ENCODE results near the gene BABAM2. TPM values are rescaled to one million over a fixed set of nuclear protein-coding genes. Genes with fewer than 3 reads are reported as not detected.

BABAM2 gene
- total RNA-seq, 1 donor from 2014 or later, result 34.6 TPM

GRCh38 chr2:28046921-28047320, 156.4 kb downstream of the BABAM2 start:
- no peak overlapping the region for H2AFZ ChIP-seq (replicated peaks)
- H3K36me3 Mint-ChIP-seq, result no peaks in the 10 kb centered on the region
- H3K4me2 ChIP-seq, result no peak overlapping the region
- DNase-seq (ENCODE audit: low spot score), result no peak
- H3F3A ChIP-seq (ENCODE audit: low read depth), result no peaks in the 10 kb centered on the region
- H3K4me3 Mint-ChIP-seq, result no peak overlapping the region
- H3K27me3 ChIP-seq, result no peaks in the 10 kb centered on the region
- TF ChIP-seq EZH2phosphoT487 (IDR thresholded peaks at IDR 0.05) (no peak), EZH2 (IDR thresholded peaks at IDR 0.05) (no peak), CTCF (IDR thresholded peaks at IDR 0.05) (no peak)
- H3K79me2 ChIP-seq (ENCODE audit: low read depth), result no peaks in the 10 kb centered on the region
- no peaks in the 10 kb centered on the region for H3K9me3 Mint-ChIP-seq
- H3K4me1 Mint-ChIP-seq, result no peaks in the 10 kb centered on the region
- H4K20me1 ChIP-seq (ENCODE audit: low read depth), result no peaks in the 10 kb centered on the region
- H3K36me3 ChIP-seq, result no peaks in the 10 kb centered on the region
- H3K4me1 ChIP-seq, result no peaks in the 10 kb centered on the region
- no peaks in the 10 kb centered on the region for H3K27me3 Mint-ChIP-seq (ENCODE audit: insufficient read depth, low read depth)
- no peaks in the 10 kb centered on the region for H3K9me3 ChIP-seq (ENCODE audit: low read depth)
- H3K27ac Mint-ChIP-seq, result no peak overlapping the region
- H3K9ac ChIP-seq, result no peak overlapping the region
- H3K4me3 ChIP-seq, result no peak overlapping the region
- H3K27ac ChIP-seq, result no peak overlapping the region

GRCh38 chr2:28047681-28048080, 157.2 kb downstream of the BABAM2 start:
- no peaks in the 10 kb centered on the region for H3K9me3 Mint-ChIP-seq
- no peaks in the 10 kb centered on the region for H3K36me3 ChIP-seq
- no peak overlapping the region for H3K27ac ChIP-seq
- no peaks in the 10 kb centered on the region for H3K36me3 Mint-ChIP-seq
- no peaks in the 10 kb centered on the region for H3K4me1 Mint-ChIP-seq
- H2AFZ ChIP-seq (replicated peaks), result no peak overlapping the region
- TF ChIP-seq EZH2 (IDR thresholded peaks at IDR 0.05) (no peak), EZH2phosphoT487 (IDR thresholded peaks at IDR 0.05) (no peak), CTCF (IDR thresholded peaks at IDR 0.05) (no peak)
- H3K27me3 Mint-ChIP-seq (ENCODE audit: insufficient read depth, low read depth), result no peaks in the 10 kb centered on the region
- H3K27me3 ChIP-seq, result no peaks in the 10 kb centered on the region
- H3K79me2 ChIP-seq (ENCODE audit: low read depth), result no peaks in the 10 kb centered on the region
- H3K27ac Mint-ChIP-seq, result no peak overlapping the region
- H3K4me3 ChIP-seq, result no peak overlapping the region
- no peak for DNase-seq (ENCODE audit: low spot score)
- H3K4me1 ChIP-seq, result no peaks in the 10 kb centered on the region
- no peaks in the 10 kb centered on the region for H4K20me1 ChIP-seq (ENCODE audit: low read depth)
- no peak overlapping the region for H3K9ac ChIP-seq
- H3K9me3 ChIP-seq (ENCODE audit: low read depth), result no peaks in the 10 kb centered on the region
- H3K4me2 ChIP-seq, result no peak overlapping the region
- no peak overlapping the region for H3K4me3 Mint-ChIP-seq
- H3F3A ChIP-seq (ENCODE audit: low read depth), result no peaks in the 10 kb centered on the region

GRCh38 chr2:28048341-28048740, 157.8 kb downstream of the BABAM2 start:
- no peak overlapping the region for H3K27ac ChIP-seq
- no peak overlapping the region for H3K4me2 ChIP-seq
- no peaks in the 10 kb centered on the region for H3K36me3 ChIP-seq
- H3K9me3 ChIP-seq (ENCODE audit: low read depth), result no peaks in the 10 kb centered on the region
- H3K79me2 ChIP-seq (ENCODE audit: low read depth), result no peaks in the 10 kb centered on the region
- peaks cover 2% of the 10 kb centered on the region for H3K4me1 ChIP-seq
- H2AFZ ChIP-seq (replicated peaks), result no peak overlapping the region
- H3K27me3 ChIP-seq, result no peaks in the 10 kb centered on the region
- no peaks in the 10 kb centered on the region for H3K36me3 Mint-ChIP-seq
- no peaks in the 10 kb centered on the region for H3K9me3 Mint-ChIP-seq
- H3K27ac Mint-ChIP-seq, result no peak overlapping the region
- TF ChIP-seq CTCF (IDR thresholded peaks at IDR 0.05) (no peak), EZH2phosphoT487 (IDR thresholded peaks at IDR 0.05) (no peak), EZH2 (IDR thresholded peaks at IDR 0.05) (no peak)
- peaks cover 3% of the 10 kb centered on the region for H3K4me1 Mint-ChIP-seq
- H3F3A ChIP-seq (ENCODE audit: low read depth), result no peaks in the 10 kb centered on the region
- no peaks in the 10 kb centered on the region for H4K20me1 ChIP-seq (ENCODE audit: low read depth)
- H3K27me3 Mint-ChIP-seq (ENCODE audit: insufficient read depth, low read depth), result no peaks in the 10 kb centered on the region
- DNase-seq (ENCODE audit: low spot score), result no peak
- H3K4me3 Mint-ChIP-seq, result no peak overlapping the region
- no peak overlapping the region for H3K9ac ChIP-seq
- no peak overlapping the region for H3K4me3 ChIP-seq

All from neural progenitor cell (in vitro differentiated cells).